ENCODE measurements around the gene ACVR1B. TPM values are rescaled to one million over a fixed set of nuclear protein-coding genes. Genes with fewer than 3 reads are reported as not detected.

Gene ACVR1B
- 10 to 100 TPM; 14.1 to 28.0 (median 25.0) TPM for total RNA-seq
- long read RNA-seq, partial matches to known transcripts: 1 of 1 reads
- long read RNA-seq, other reads (novel, unspliced or antisense): 0 of 1 reads

DNA sequence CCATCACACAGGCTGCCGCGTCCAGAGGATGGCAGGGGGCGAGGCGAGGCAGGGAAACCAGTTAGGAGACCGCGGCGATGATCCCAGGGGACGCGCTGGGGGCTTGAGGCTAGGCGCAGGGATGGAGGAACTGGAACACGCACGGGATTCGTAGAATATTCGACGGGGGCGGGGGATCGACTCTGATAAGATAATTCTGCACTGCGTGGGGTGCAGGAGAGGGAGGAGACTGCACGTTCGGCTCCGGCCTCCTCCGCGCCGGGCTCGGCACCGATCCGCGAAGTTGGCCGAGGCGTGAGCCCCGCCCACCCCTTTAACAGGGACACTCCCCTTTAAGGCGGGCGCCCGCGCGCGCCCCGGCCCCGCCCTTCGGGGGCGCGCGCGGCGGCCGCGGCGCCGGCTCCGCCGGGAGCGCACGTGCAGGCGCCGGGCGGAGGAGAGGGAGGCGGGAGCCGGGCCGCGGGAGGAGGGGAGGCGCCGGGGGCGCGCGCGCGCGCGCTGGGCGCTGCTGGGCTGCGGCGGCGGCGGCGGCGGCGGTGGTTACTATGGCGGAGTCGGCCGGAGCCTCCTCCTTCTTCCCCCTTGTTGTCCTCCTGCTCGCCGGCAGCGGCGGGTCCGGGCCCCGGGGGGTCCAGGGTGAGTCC lies at the start of gene ACVR1B:
Gene ACVR1B, plus strand, starts transcription at position 501 of the 644 bp plus-strand sequence. Its CDS starts 45 bp downstream, at position 546.
- intact Hi-C loops (cut with DNase I): no loop called here
- Histone ChIP-seq H3K36me3 (no peaks in the 10 kb centered on the region), H3K27ac (peak within 1 kb of the TSS; percentile 93 to 99 (median 95)), H3K4me3 (peak within 1 kb of the TSS; percentile 93 to 95 (median 94)), H3K27me3 (no peaks in the 10 kb centered on the region), H3K4me1 (peaks cover 0 to 29% (median 8%) of the 10 kb centered on the region in 4 donors), H3K9me3 (no peaks in the 10 kb centered on the region)
- peak; percentile 95 to 96 (median 95) for DNase-seq
- TF ChIP-seq, protein P1, sequence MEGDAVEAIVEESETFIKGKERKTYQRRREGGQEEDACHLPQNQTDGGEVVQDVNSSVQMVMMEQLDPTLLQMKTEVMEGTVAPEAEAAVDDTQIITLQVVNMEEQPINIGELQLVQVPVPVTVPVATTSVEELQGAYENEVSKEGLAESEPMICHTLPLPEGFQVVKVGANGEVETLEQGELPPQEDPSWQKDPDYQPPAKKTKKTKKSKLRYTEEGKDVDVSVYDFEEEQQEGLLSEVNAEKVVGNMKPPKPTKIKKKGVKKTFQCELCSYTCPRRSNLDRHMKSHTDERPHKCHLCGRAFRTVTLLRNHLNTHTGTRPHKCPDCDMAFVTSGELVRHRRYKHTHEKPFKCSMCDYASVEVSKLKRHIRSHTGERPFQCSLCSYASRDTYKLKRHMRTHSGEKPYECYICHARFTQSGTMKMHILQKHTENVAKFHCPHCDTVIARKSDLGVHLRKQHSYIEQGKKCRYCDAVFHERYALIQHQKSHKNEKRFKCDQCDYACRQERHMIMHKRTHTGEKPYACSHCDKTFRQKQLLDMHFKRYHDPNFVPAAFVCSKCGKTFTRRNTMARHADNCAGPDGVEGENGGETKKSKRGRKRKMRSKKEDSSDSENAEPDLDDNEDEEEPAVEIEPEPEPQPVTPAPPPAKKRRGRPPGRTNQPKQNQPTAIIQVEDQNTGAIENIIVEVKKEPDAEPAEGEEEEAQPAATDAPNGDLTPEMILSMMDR (IDR thresholded peaks at IDR 0.05): no peak
- peak; percentile 63 for TF ChIP-seq POLR2A (IDR thresholded peaks at IDR 0.05)
- peak; percentile 88 to 96 (median 90) for ATAC-seq
- WGBS (ENCODE audit: insufficient coverage, low coverage, low lambda C conversion rate, missing lambda C conversion rate): 0% methylated on average over 11 of the region's 86 CpGs

DNA sequence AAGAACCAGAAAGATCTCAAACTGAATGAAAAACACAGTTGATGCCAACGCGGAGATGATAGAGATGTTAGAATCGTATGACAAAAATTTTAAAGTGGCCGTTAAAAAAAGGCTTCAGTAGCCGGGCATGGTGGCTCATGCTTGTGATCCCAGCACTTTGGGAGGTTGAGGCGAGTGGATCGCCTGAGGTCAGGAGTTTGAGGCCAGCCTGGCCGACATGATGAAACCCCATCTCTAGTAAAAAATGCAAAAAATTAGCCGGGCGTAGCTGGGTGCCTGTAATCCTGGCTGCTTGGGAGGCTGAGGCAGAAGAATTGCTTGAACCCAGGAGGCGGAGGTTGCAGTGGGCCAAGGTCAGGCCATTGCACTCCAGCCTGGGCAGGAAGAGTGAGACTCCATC lies 49.6 kb upstream of the ACVR1B start:
- no peak for ATAC-seq
- H3K9me3 ChIP-seq: no peaks in the 10 kb centered on the region
- no peak for TF ChIP-seq POLR2A (IDR thresholded peaks at IDR 0.05)
- TF ChIP-seq, protein P1 (IDR thresholded peaks at IDR 0.05): no peak
- intact Hi-C loops (cut with DNase I): no loop called here
- no peaks in the 10 kb centered on the region for H3K4me1 ChIP-seq
- no peaks in the 10 kb centered on the region for H3K36me3 ChIP-seq
- H3K27ac ChIP-seq: no peak overlapping the region
- no peak for DNase-seq
- H3K4me3 ChIP-seq: no peak overlapping the region
- H3K27me3 ChIP-seq: no peaks in the 10 kb centered on the region
- WGBS (ENCODE audit: insufficient coverage, low coverage, low lambda C conversion rate, missing lambda C conversion rate): 76% methylated on average over 10 of the region's 11 CpGs

DNA sequence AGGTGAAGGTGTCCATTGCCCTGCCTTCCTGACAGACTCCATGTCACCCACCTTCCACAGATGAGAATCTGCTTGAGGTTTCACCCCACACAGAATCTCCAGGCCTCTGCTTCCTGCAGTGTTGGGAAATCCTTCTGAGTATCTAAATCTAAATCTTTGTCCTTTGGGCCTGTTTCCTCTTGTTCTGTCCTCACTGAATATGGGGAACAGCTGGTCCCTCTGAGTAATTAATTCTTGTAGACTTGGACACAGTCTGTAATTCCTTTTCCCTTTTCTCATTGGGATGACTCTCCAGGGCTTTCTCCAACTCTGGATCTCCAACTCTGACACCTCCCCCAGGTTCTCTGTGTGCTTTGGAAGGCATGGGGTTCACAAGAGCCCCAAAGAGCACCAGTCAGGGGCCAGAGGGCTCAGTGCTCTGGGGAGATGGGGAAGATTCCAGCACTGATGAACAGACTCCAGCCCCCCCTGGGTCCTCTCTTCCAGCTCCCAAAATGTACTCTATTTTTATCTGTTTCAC lies 46.5 kb upstream of the ACVR1B start:
- no peak for DNase-seq
- TF ChIP-seq, protein P1 (IDR thresholded peaks at IDR 0.05): no peak
- TF ChIP-seq POLR2A (IDR thresholded peaks at IDR 0.05): no peak
- Histone ChIP-seq H3K9me3 (no peaks in the 10 kb centered on the region), H3K4me1 (peaks cover 0 to 6% (median 0%) of the 10 kb centered on the region in 4 donors), H3K4me3 (no peak overlapping the region), H3K27me3 (no peaks in the 10 kb centered on the region), H3K27ac (no peak overlapping the region), H3K36me3 (no peaks in the 10 kb centered on the region)
- peak in 1 of 4 donors; percentile 14 for ATAC-seq
- intact Hi-C loops (cut with DNase I): no loop called here

DNA sequence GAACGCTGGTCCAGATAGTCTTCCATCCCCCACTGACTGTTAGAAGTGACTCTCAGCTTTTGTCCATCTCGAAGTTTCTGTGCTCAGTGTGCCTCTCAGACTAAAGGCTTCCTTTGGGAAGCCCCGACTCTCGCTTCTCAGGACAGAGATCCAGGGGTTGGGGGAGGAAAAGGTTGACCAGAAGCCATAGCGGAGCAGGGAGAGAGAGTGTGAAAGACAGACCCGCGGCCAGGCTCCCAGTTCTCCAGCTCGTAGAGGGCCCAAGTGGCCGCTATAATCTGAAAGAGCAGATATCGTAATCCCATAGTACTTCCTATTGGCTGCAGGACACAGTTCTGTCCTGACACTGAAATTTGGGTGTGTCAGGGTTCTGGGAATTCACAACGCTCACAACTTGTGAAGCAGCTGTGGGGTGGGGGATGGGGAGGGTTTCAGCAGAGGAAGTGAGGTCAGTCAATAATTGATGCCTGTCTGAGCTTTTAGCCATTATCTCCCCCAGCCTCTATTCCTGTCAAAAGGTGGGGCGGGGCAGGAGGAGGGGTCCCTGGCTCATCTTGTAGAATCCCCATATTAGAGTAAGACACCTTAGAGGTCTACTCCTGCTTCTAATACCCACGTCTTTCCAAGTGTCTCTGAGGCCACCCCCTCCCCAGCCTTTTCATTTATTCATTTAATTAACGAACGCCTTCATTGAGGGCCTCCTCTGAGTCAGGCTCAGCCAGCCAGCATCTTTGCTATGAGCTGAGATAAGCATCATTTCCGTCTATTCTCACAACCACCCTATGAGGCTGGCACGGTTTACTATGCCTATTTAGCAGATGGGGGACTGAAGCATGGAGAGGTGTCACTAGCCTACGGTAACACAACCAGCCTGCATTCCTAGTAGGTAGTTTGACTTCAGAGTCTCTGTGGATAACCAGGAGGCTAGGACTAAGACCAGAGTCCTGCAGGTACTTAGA lies 45.7 kb upstream of the ACVR1B start:
- WGBS (ENCODE audit: insufficient coverage, low coverage, low lambda C conversion rate, missing lambda C conversion rate): 61% methylated on average over 14 of the region's 18 CpGs
- no peaks in the 10 kb centered on the region for H3K9me3 ChIP-seq
- no peak for TF ChIP-seq POLR2A (IDR thresholded peaks at IDR 0.05)
- TF ChIP-seq, protein P1 (IDR thresholded peaks at IDR 0.05): no peak
- H3K27ac ChIP-seq: peak overlapping the region in 1 of 3 donors; percentile 67
- H3K4me1 ChIP-seq: peaks cover 0 to 6% (median 0%) of the 10 kb centered on the region in 4 donors
- ATAC-seq (peak; percentile 10 to 50 (median 45)), DNase-seq (peak in 1 of 3 donors; percentile 42)
- H3K4me3 ChIP-seq: no peak overlapping the region
- intact Hi-C loops (cut with DNase I): no loop called here
- no peaks in the 10 kb centered on the region for H3K27me3 ChIP-seq
- no peaks in the 10 kb centered on the region for H3K36me3 ChIP-seq
